H9 (cell line): ENCODE data around the gene FSTL4. TPM values are rescaled to one million over a fixed set of nuclear protein-coding genes. Genes with fewer than 3 reads are reported as not detected.

ENCODE experiments used
- DNase-seq: peaks from one replicate; pipeline ENCODE4 v3.0.0-alpha.2; 2017
- H2AFZ ChIP-seq: one replicate; pipeline ENCODE4 v1.6.1; 2013; ENCODE audit warnings: mild to moderate bottlenecking, low read length, control low read depth, moderate library complexity
- H2AK5ac ChIP-seq: 2 replicates; pipeline ENCODE4 v1.6.1; 2013; ENCODE audit warnings: low read length, control low read depth, mixed read lengths; ENCODE audit not compliant: insufficient read length
- H2BK120ac ChIP-seq: one replicate; pipeline ENCODE4 v1.6.1; 2013; ENCODE audit warnings: low read depth, mild to moderate bottlenecking, low read length, control low read depth, inconsistent platforms; ENCODE audit not compliant: poor library complexity, severe bottlenecking
- H2BK12ac ChIP-seq: 2 replicates; pipeline ENCODE4 v1.6.1; 2013; ENCODE audit warnings: low read length, control low read depth, mixed read lengths, low read depth; ENCODE audit not compliant: insufficient read length
- H2BK15ac ChIP-seq: 2 replicates; pipeline ENCODE4 v1.6.1; 2013; ENCODE audit warnings: low read depth, low read length, control low read depth
- H2BK20ac ChIP-seq: one replicate; pipeline ENCODE4 v1.6.1; 2013; ENCODE audit warnings: low read depth, mild to moderate bottlenecking, low read length, control low read depth, inconsistent platforms; ENCODE audit not compliant: poor library complexity, severe bottlenecking
- H2BK5ac ChIP-seq: 2 replicates; pipeline ENCODE4 v1.6.1; 2013; ENCODE audit warnings: low read length, control low read depth, mixed read lengths; ENCODE audit not compliant: insufficient read length
- H3K14ac ChIP-seq: 2 replicates; pipeline ENCODE4 v1.6.1; 2013; ENCODE audit warnings: low read length, control low read depth; ENCODE audit not compliant: insufficient read depth
- H3K18ac ChIP-seq: 2 replicates; pipeline ENCODE4 v1.6.1; 2013; ENCODE audit warnings: low read depth, mild to moderate bottlenecking, mixed read lengths, low read length, control low read depth; ENCODE audit not compliant: insufficient read length
- H3K23ac ChIP-seq: 2 replicates; pipeline ENCODE4 v1.6.1; 2013; ENCODE audit warnings: low read length, control low read depth, mixed read lengths, low read depth; ENCODE audit not compliant: insufficient read length
- H3K23me2 ChIP-seq: 2 replicates; pipeline ENCODE4 v1.6.1; 2013; ENCODE audit warnings: low read depth, mild to moderate bottlenecking, mixed read lengths, low read length, control low read depth; ENCODE audit not compliant: insufficient read length, poor library complexity, severe bottlenecking
- H3K27ac ChIP-seq: 2 replicates; pipeline ENCODE4 v1.5.1; 2013; ENCODE audit warnings: low read length, control low read depth, mixed read lengths, low read depth; ENCODE audit not compliant: insufficient read length
- H3K27me3 ChIP-seq: 2 replicates; pipeline ENCODE4 v1.6.1; 2013; ENCODE audit warnings: low read length, control low read depth, inconsistent platforms; ENCODE audit not compliant: insufficient read depth
- H3K4ac ChIP-seq: 2 replicates; pipeline ENCODE4 v1.6.1; 2013; ENCODE audit warnings: low read depth, mild to moderate bottlenecking, control low read depth, inconsistent platforms, low read length, moderate library complexity
- H3K4me1 ChIP-seq: 2 replicates; pipeline ENCODE4 v1.6.1; 2013; ENCODE audit warnings: low read length, control low read depth, inconsistent platforms; ENCODE audit not compliant: insufficient read depth
- H3K4me2 ChIP-seq: 2 replicates; pipeline ENCODE4 v1.6.1; 2013; ENCODE audit warnings: low read length, control low read depth, mixed read lengths; ENCODE audit not compliant: insufficient read length, insufficient read depth
- H3K56ac ChIP-seq: 2 replicates; pipeline ENCODE4 v1.6.1; 2013; ENCODE audit warnings: low read depth, mild to moderate bottlenecking, mixed read lengths, low read length, control low read depth; ENCODE audit not compliant: insufficient read length
- H3K79me1 ChIP-seq: 2 replicates; pipeline ENCODE4 v1.6.1; 2013; ENCODE audit warnings: low read depth, mild to moderate bottlenecking, moderate library complexity, low read length, control low read depth, inconsistent platforms; ENCODE audit not compliant: insufficient read depth, poor library complexity, severe bottlenecking
- H3K79me2 ChIP-seq: 2 replicates; pipeline ENCODE4 v1.6.1; 2013; ENCODE audit warnings: low read length, control low read depth, inconsistent platforms; ENCODE audit not compliant: insufficient read depth
- H3K9ac ChIP-seq: 2 replicates; pipeline ENCODE4 v1.6.1; 2013; ENCODE audit warnings: low read length, control low read depth, mixed read lengths; ENCODE audit not compliant: insufficient read length; ENCODE audit errors: extremely low read depth
- H3K9me3 ChIP-seq: one replicate; pipeline ENCODE4 v1.6.1; 2013; ENCODE audit warnings: low read depth, low read length, inconsistent platforms; ENCODE audit not compliant: control insufficient read depth
- H3T11ph ChIP-seq: one replicate; pipeline ENCODE4 v1.6.1; 2013; ENCODE audit warnings: mild to moderate bottlenecking, low read length, control low read depth, inconsistent platforms
- H4K20me1 ChIP-seq: one replicate; pipeline ENCODE4 v1.6.1; 2013; ENCODE audit not compliant: control insufficient read depth, insufficient read length, insufficient read depth
- H4K5ac ChIP-seq: 2 replicates; pipeline ENCODE4 v1.6.1; 2013; ENCODE audit warnings: low read depth, mild to moderate bottlenecking, mixed read lengths, low read length, control low read depth; ENCODE audit not compliant: insufficient read length
- H4K8ac ChIP-seq: replicated peaks from 2 replicates; pipeline ENCODE4 v1.6.1; 2013; ENCODE audit warnings: low read length, control low read depth, mixed read lengths, low read depth; ENCODE audit not compliant: insufficient read length
- H4K91ac ChIP-seq: 2 replicates; pipeline ENCODE4 v1.6.1; 2013; ENCODE audit warnings: low read depth, mild to moderate bottlenecking, moderate library complexity, mixed read lengths, low read length, control low read depth; ENCODE audit not compliant: insufficient read length
- H3K27ac Mint-ChIP-seq, 3 experiments: 2 replicates in 2 of 3; 3 replicates in 1 of 3; pipeline ENCODE4 v1.8.0; 2020 to 2021; ENCODE audit warnings: mixed read lengths in 3 of 3, mild to moderate bottlenecking in 1 of 3, moderate library complexity in 1 of 3
- H3K27me3 Mint-ChIP-seq: 2 replicates; pipeline ENCODE4 v1.8.0; 2021; ENCODE audit warnings: low read depth, mild to moderate bottlenecking, moderate library complexity, mixed read lengths
- H3K36me3 Mint-ChIP-seq, 3 experiments: 2 replicates in 2 of 3; 3 replicates in 1 of 3; pipeline ENCODE4 v1.8.0; 2020 to 2021; ENCODE audit warnings: low read depth in 3 of 3, mixed read lengths in 3 of 3; ENCODE audit not compliant: insufficient read depth in 1 of 3
- H3K4me1 Mint-ChIP-seq, 2 experiments: 2 replicates each; pipeline ENCODE4 v1.8.0; 2020; ENCODE audit warnings: mixed read lengths in 2 of 2
- H3K4me3 Mint-ChIP-seq, 2 experiments: 2 replicates in 1 of 2; 3 replicates in 1 of 2; pipeline ENCODE4 v1.8.0; 2020 to 2021; ENCODE audit warnings: mild to moderate bottlenecking in 2 of 2, mixed read lengths in 2 of 2, moderate library complexity in 1 of 2
- H3K9me3 Mint-ChIP-seq, 2 experiments: 2 replicates in 1 of 2; 3 replicates in 1 of 2; pipeline ENCODE4 v1.8.0; 2020; ENCODE audit warnings: mild to moderate bottlenecking in 2 of 2, mixed read lengths in 2 of 2, moderate library complexity in 1 of 2
- WGBS: extraction: QIAGEN DNeasy Blood & Tissue Kit; methylation state at CpG from one replicate; pipeline ENCODE4 v1.1.7; 2013; ENCODE audit warnings: missing lambda C conversion rate, low lambda C conversion rate, mixed read lengths; ENCODE audit not compliant: insufficient read length; ENCODE audit errors: extremely low coverage; 5-methylcytosine and 5-hydroxymethylcytosine counted together
- total RNA-seq: library from RNA; stranded (reverse); gene quantifications from 2 replicates; pipeline ENCODE4 v1.2.1, GENCODE V29; 2021
- TF ChIP-seq, protein P1 (sequence below): fragments of 200-600 bp; sonication (generic); conservative IDR thresholded peaks from 3 replicates; pipeline ENCODE4 v1.8.0; 2021; ENCODE audit warnings: antibody characterized with exemption, mild to moderate bottlenecking

The FSTL4 gene
- total RNA-seq, 1 experiment from 2014 or later = 5.7 TPM

DNA sequence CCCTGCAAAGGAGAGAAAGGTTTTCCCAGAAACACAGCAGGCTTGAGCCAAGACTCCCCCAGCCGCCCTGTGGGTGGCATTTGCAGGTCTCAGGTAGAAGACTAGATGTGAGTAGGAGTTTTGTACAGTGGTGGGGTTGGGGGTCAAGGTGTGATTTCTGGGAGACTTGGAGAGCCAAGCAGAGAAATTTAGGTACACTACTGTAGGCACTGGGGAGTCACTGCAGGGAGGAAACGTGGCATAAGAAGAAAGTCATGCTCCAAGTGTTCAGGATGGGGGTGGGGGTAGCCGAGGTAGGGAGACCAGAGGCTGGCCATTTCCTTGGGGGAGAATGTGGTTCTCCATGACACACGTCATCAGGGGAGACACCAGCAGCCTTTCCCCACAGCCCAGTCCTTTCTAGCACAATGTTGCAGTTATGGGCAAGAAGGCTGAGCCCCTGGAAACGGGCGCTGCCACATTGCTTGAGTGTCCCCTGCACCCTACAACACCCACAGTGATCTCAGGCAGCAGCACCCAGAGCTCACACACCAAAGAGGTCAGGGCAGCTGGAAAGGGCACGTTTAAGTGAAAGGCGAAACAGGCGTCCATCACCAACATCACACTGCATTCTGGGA lies 210.5 kb downstream of the FSTL4 start:
- H3K9me3 ChIP-seq = no peaks in the 10 kb centered on the region
- H3K23me2 ChIP-seq = no peaks in the 10 kb centered on the region
- peak overlapping the region; percentile 4; the same call in 1 of the 2 replicates for H3K14ac ChIP-seq
- no peaks in the 10 kb centered on the region; the same call in none of the 2 replicates for H3K4me1 ChIP-seq
- no peak overlapping the region for H3K4me2 ChIP-seq
- no peak overlapping the region for H3K23ac ChIP-seq
- no peak overlapping the region for H3K9ac ChIP-seq
- H4K20me1 ChIP-seq = no peaks in the 10 kb centered on the region
- no CpG with 5 or more reads among the region's 9 CpGs for WGBS
- H3K18ac ChIP-seq = no peak overlapping the region
- Mint-ChIP-seq H3K27me3 (no peaks in the 10 kb centered on the region), H3K27ac (peak overlapping the region in 2 of 3 experiments; percentile 5 to 23; a peak in 2 of 7 replicates), H3K4me1 (peaks cover 38 to 45% of the 10 kb centered on the region in 2 experiments), H3K4me3 (no peak overlapping the region), H3K9me3 (no peaks in the 10 kb centered on the region), H3K36me3 (no peaks in the 10 kb centered on the region)
- H3K79me1 ChIP-seq = no peaks in the 10 kb centered on the region
- no peak overlapping the region for H4K91ac ChIP-seq
- no peak overlapping the region for H2BK20ac ChIP-seq
- no peak overlapping the region for H2BK12ac ChIP-seq
- no peak for DNase-seq
- no peak overlapping the region for H2BK120ac ChIP-seq
- TF ChIP-seq, protein P1, sequence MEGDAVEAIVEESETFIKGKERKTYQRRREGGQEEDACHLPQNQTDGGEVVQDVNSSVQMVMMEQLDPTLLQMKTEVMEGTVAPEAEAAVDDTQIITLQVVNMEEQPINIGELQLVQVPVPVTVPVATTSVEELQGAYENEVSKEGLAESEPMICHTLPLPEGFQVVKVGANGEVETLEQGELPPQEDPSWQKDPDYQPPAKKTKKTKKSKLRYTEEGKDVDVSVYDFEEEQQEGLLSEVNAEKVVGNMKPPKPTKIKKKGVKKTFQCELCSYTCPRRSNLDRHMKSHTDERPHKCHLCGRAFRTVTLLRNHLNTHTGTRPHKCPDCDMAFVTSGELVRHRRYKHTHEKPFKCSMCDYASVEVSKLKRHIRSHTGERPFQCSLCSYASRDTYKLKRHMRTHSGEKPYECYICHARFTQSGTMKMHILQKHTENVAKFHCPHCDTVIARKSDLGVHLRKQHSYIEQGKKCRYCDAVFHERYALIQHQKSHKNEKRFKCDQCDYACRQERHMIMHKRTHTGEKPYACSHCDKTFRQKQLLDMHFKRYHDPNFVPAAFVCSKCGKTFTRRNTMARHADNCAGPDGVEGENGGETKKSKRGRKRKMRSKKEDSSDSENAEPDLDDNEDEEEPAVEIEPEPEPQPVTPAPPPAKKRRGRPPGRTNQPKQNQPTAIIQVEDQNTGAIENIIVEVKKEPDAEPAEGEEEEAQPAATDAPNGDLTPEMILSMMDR = no peak
- no peak overlapping the region for H3K4ac ChIP-seq
- H3K27me3 ChIP-seq = no peaks in the 10 kb centered on the region
- no peak overlapping the region for H2BK15ac ChIP-seq
- no peak overlapping the region for H2AFZ ChIP-seq
- H2AK5ac ChIP-seq = no peak overlapping the region
- H2BK5ac ChIP-seq = no peak overlapping the region
- H3K27ac ChIP-seq = no peak overlapping the region
- no peak overlapping the region for H4K5ac ChIP-seq
- H3T11ph ChIP-seq = no peak overlapping the region
- no peak overlapping the region for H3K56ac ChIP-seq
- no peaks in the 10 kb centered on the region for H3K79me2 ChIP-seq
- H4K8ac ChIP-seq = no peak overlapping the region
